Mononuclear cell (primary cell): Measurements from ENCODE around the gene NAPSA. TPM values are rescaled to one million over a fixed set of nuclear protein-coding genes. Genes with fewer than 3 reads are reported as not detected.
A peak's percentile ranks its signal among the peaks of the same experiment; 100 is the strongest.
"Not testable (repeated sequence)": the region's sequence is repeated elsewhere in the genome, so short reads cannot be mapped to it uniquely, and the experiment has no call there.

Experiments used
- H3K27me3 ChIP-seq: 2 replicates; pipeline ENCODE4 v1.6.0; 2011; ENCODE audit warnings: low read length, control low read depth; ENCODE audit not compliant: insufficient read depth
- H3K4me1 ChIP-seq: 2 replicates; pipeline ENCODE4 v1.5.1; 2011; ENCODE audit warnings: mild to moderate bottlenecking, low read length, control low read depth; ENCODE audit not compliant: insufficient read depth
- H3K4me3 ChIP-seq: 2 replicates; pipeline ENCODE4 v1.5.1; 2011; ENCODE audit warnings: mild to moderate bottlenecking, low read length, moderate library complexity
- H3K9me3 ChIP-seq: 2 replicates; pipeline ENCODE4 v1.5.1; 2011; ENCODE audit warnings: low read depth, mild to moderate bottlenecking, control low read depth, low read length
- total RNA-seq: library from RNA; depleted of rRNA; stranded (reverse); fragments of >200 nt; gene quantifications from one replicate; pipeline ENCODE4 v1.2.3, GENCODE V29; 2012

Gene NAPSA
- total RNA-seq, 1 donor: not detected

DNA sequence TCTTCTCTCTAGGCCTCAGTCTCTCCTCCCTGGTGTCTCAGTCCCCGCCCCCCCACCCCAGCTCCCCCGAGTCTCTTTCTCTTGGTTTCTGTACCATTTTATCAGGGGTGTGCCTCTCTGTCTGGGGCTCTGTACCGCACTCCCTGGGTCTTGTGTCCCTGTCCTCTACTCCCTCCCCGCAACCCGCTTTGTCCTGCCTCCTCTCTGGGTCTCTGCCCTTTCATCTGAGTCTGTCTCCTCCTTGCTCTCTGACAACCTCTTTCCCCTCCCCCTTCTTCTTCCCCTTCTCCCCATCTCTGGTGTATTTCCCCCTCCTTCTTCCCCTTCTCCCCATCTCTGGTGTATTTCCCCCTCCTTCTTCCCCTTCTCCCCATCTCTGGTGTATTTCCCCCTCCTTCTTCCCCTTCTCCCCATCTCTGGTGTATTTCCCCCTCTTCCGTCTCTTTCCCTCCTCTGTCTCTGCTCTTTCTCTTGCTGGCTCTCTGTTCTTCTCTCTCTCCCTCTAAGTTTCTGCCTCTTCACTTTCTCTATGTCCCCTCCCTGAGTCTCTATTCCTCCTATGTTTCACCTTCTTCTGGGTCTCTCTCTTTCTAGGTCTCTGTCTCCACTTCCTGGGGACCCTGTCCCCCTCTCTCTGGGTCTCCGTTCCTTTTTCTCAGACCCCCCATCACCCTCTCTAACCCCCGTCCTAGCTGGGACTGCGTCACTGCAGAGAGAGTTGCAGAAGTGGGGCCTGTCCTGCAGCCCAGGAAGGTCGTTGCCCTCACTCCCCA, 34.0 kb downstream of the NAPSA start:
- H3K9me3 ChIP-seq: no peaks in the 10 kb centered on the region
- H3K4me1 ChIP-seq: peaks cover 77% of the 10 kb centered on the region
- H3K27me3 ChIP-seq: peaks cover 27% of the 10 kb centered on the region
- H3K4me3 ChIP-seq: peak overlapping the region; percentile 25

- Histone ChIP-seq H3K4me1 (peaks cover 84% of the 10 kb centered on the region), H3K9me3 (no peaks in the 10 kb centered on the region), H3K4me3 (peak overlapping the region; percentile 25), H3K27me3 (peaks cover 34% of the 10 kb centered on the region)
These were observed 34.9 kb downstream of the NAPSA start for GRCh38 chr19:50330365-50331078.

DNA sequence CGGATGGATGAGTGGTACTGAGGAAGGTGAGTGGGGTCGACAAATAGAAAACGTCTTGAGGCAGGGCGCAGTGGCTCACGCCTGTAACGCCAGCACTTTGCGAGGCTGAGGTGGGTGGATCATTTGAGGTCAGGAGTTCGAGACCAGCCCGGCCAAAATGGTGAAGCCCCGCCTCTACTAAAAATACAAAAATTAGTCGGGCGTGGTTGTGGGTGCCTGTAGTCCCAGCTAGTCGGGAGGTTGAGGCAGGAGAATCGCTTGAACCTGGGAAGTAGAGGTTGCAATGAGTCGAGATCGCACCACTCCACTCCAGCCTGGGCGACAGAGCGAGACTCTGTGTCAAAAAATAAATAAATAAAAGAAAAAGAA, 35.5 kb downstream of the NAPSA start:
- Histone ChIP-seq H3K4me1 (peaks cover 79% of the 10 kb centered on the region), H3K27me3 (peaks cover 34% of the 10 kb centered on the region)
- H3K9me3 ChIP-seq, H3K4me3 ChIP-seq: not testable (repeated sequence)

- Histone ChIP-seq H3K27me3 (peaks cover 34% of the 10 kb centered on the region), H3K4me3 (peak within 1 kb of the TSS; percentile 15), H3K9me3 (no peaks in the 10 kb centered on the region)
These were observed 36.1 kb downstream of the NAPSA start, which contains the start of gene KCNC3 for GRCh38 chr19:50329146-50329925. TSS of gene KCNC3 (minus strand) at chr19:50329377. CDS start at chr19:50329082, 295 bp downstream.

GRCh38 chr19:50328873-50329145, 36.6 kb downstream of the NAPSA start:
- Histone ChIP-seq H3K27me3 (peaks cover 34% of the 10 kb centered on the region), H3K4me1 (peaks cover 70% of the 10 kb centered on the region), H3K4me3 (no peak overlapping the region), H3K9me3 (no peaks in the 10 kb centered on the region)

More at GRCh38 chr19:50329146-50329925, 36.1 kb downstream of the NAPSA start, which contains the start of gene KCNC3:
- peaks cover 75% of the 10 kb centered on the region for H3K4me1 ChIP-seq

- Histone ChIP-seq H3K4me3 (peak overlapping the region; percentile 15), H3K4me1 (peaks cover 65% of the 10 kb centered on the region), H3K27me3 (peaks cover 34% of the 10 kb centered on the region)
These were observed 37.1 kb downstream of the NAPSA start for GRCh38 chr19:50328224-50328872.

GRCh38 chr19:50327461-50328223, 37.8 kb downstream of the NAPSA start:
- Histone ChIP-seq H3K4me1 (peaks cover 58% of the 10 kb centered on the region), H3K4me3 (no peak overlapping the region), H3K9me3 (no peaks in the 10 kb centered on the region), H3K27me3 (peaks cover 34% of the 10 kb centered on the region)

More at GRCh38 chr19:50328224-50328872, 37.1 kb downstream of the NAPSA start:
- no peaks in the 10 kb centered on the region for H3K9me3 ChIP-seq

DNA sequence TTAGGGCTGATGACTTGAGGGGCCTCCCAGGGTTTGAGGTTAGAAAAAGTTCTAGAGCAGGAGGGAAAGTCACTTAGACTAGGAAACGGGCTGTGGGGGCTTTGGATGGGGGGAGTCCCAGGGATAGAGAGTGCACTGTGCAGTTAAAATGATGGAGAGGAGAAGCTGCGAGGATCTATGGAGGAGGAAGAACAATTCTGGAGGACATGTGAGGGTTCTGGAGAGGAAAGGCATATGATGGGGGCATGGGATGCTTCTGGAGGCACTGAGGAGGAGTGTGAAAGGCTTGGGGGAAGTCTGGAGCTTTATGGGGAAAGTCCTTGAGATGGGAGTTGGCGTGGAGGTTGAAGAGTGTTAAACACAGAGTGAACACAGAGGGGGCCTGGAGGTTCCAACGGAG, 38.4 kb downstream of the NAPSA start:
- Histone ChIP-seq H3K4me1 (peaks cover 52% of the 10 kb centered on the region), H3K4me3 (no peak overlapping the region), H3K27me3 (peaks cover 34% of the 10 kb centered on the region), H3K9me3 (no peaks in the 10 kb centered on the region)

GRCh38 chr19:50326101-50326664, 39.3 kb downstream of the NAPSA start:
- Histone ChIP-seq H3K4me1 (peaks cover 44% of the 10 kb centered on the region), H3K4me3 (no peak overlapping the region), H3K27me3 (peaks cover 34% of the 10 kb centered on the region), H3K9me3 (no peaks in the 10 kb centered on the region)

GRCh38 chr19:50325310-50326100, 39.9 kb downstream of the NAPSA start:
- H3K27me3 ChIP-seq: peaks cover 33% of the 10 kb centered on the region
- peaks cover 40% of the 10 kb centered on the region for H3K4me1 ChIP-seq
- H3K4me3 ChIP-seq: no peak overlapping the region
- H3K9me3 ChIP-seq: no peaks in the 10 kb centered on the region

DNA sequence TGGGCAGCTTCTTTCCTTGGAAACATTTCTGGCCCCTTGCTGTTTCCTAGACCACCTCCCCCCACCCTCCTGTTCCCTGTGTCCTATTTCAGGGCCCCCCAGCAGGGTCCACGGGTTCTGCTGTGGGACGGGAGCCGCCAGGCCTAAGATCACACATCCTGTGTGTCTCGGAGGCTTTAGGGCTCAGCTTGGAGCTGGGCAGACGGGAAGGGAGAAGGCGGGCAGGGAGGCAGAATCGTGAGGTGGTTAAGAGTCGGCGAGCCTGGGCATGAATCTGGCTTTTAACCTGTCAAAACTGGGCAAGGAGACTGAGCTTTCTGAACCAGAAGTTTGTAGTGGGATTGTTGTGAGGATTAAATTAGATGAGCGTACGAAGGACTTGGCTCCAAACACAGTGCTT, 41.1 kb downstream of the NAPSA start:
- H3K4me3 ChIP-seq: no peak overlapping the region
- peaks cover 21% of the 10 kb centered on the region for H3K27me3 ChIP-seq
- H3K9me3 ChIP-seq: no peaks in the 10 kb centered on the region
- peaks cover 28% of the 10 kb centered on the region for H3K4me1 ChIP-seq

DNA sequence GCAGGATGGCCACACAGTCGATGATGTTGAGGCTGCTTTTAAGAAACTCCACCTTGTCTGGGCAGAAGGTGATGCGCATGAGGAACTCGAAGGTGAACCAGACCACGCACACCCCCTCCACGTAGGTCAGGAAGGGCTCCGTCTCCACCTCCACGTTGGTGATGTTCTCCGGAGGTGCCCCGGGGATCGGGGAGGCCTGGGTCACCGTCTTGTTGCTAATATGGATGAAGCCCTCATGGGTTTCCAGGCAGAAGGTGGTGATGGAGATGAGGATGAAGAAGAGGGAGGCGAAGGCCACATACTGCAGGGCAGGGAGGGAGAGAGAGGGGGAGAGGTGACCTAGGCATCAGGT, 41.7 kb downstream of the NAPSA start:
- H3K4me1 ChIP-seq: peaks cover 27% of the 10 kb centered on the region
- peaks cover 20% of the 10 kb centered on the region for H3K27me3 ChIP-seq
- no peak overlapping the region for H3K4me3 ChIP-seq
- no peaks in the 10 kb centered on the region for H3K9me3 ChIP-seq

- Histone ChIP-seq H3K27me3 (peaks cover 20% of the 10 kb centered on the region), H3K9me3 (no peaks in the 10 kb centered on the region), H3K4me3 (no peak overlapping the region), H3K4me1 (peaks cover 24% of the 10 kb centered on the region)
These were observed 42.3 kb downstream of the NAPSA start for GRCh38 chr19:50322931-50323781.
